Stimulated activated naive CD8-positive, alpha-beta T cell treated with anti-CD3 and anti-CD28 coated beads, Interleukin-15, Interleukin-2, amounts not matched to agents 100 U/mL and 50 U/mL, for 24 hours (primary cell): ENCODE data around the gene DBX2.
"Not testable (repeated sequence)": the region's sequence is repeated elsewhere in the genome, so short reads cannot be mapped to it uniquely, and the experiment has no call there.

Source experiments
- ATAC-seq: fragments of 150-1000 bp; cut with Tn5 transposase; one replicate; pipeline ENCODE4 v1.10.0; 2021
- DNase-seq: peaks from one replicate; pipeline ENCODE4 v3.0.0; 2021

Gene DBX2

DNA sequence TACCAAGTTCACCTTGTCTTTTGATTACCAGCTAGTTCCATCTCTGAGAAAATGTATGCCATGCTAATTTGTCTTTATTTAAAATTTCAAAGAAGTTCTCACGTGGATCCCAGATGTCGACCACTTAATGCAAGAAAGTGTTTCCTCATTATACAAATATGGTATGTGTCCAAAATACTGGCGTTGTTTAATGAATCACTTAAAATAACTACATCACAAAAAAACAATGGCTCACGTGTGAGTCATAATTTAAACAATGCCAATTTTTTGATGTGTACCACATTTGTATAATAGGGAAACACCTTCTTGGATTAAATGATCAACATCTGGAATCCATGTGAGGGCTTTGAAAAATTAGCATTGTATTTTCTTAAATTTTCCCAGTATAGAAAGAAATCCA lies 40.8 kb downstream of the DBX2 start:
- DNase-seq (no peak), ATAC-seq (no peak)

- DNase-seq (no peak), ATAC-seq (no peak)
Observed at GRCh38 chr12:45008211-45008610, 42.7 kb downstream of the DBX2 start.

- no peak for ATAC-seq
- DNase-seq: no peak
Observed at GRCh38 chr12:44999355-44999754, 51.5 kb downstream of the DBX2 start.

- DNase-seq (no peak), ATAC-seq (no peak)
Observed at GRCh38 chr12:44993161-44993560, 57.7 kb downstream of the DBX2 start.

GRCh38 chr12:44984863-44985262 lies 66.0 kb downstream of the DBX2 start:
- not testable (repeated sequence) for ATAC-seq, DNase-seq

DNA sequence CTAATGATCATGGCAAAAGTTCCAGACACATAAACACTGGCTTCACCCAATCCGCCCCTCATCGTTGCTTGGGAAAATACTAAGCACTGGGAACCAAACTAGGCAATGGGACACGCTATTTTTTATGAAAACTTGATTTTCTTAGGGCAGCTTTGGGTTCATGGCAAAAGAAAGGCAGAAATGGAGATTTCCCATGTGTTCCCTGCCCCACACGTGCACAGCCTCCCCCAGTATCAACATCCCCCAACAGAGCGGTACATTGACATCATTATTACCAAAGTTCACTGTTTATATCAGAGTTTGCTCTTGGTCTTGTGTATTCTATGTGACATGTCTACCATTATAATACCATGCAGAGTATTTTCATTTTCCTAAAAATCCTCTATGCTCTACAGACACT lies 71.0 kb downstream of the DBX2 start:
- DNase-seq: no peak
- ATAC-seq: no peak

DNA sequence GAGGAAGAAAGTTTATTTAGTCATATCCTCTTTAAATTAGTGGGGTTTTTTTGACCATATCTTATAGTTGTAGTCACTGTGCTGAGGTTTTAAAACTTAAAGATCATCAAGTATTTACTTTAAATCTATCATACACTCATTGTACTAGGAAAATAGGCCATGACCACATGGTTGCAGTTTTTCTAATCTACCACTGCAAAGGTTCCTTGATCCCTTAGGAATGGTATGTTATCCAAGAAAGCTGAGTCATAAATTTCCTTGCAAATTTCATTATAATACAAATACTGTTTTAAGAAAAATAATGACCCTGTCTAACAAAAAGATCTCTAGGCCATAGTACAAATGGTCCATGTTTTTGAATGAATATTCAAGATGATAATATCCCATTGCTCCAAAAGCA lies 74.7 kb downstream of the DBX2 start:
- no peak for ATAC-seq

GRCh38 chr12:44972746-44973421 lies 78.0 kb downstream of the DBX2 start:
- no peak for DNase-seq
- ATAC-seq: no peak

More for the DNA sequence above, 74.7 kb downstream of the DBX2 start:
- no peak for DNase-seq

GRCh38 chr12:44968965-44969364 lies 81.9 kb downstream of the DBX2 start:
- DNase-seq (no peak), ATAC-seq (no peak)
